ENCODE results near the gene EPHA4. TPM values are rescaled to one million over a fixed set of nuclear protein-coding genes. Genes with fewer than 3 reads are reported as not detected.

The EPHA4 gene
- total and polyA plus RNA-seq, 4 experiments from 2014 or later = 20.9 to 132 (median 79.9) TPM

GRCh38 chr2:221405521-221405920, 166.6 kb downstream of the EPHA4 start:
- ChIA-PET POLR2A (ENCODE audit: partially characterized antibody) (no interaction called here), CTCF (ENCODE audit: partially characterized antibody) (interaction anchor here (1.7 kb wide), 1 partner anchor 11 kb away, joined by 6 read pairs; no protein-coding TSS in a partner anchor)
- no peak for DNase-seq
- Mint-ChIP-seq H3K4me3 (no peak overlapping the region), H3K36me3 (no peaks in the 10 kb centered on the region), H3K27ac (no peak overlapping the region), H3K27me3 (peaks cover 9% of the 10 kb centered on the region in 2 donors), H3K4me1 (no peaks in the 10 kb centered on the region), H3K9me3 (peaks cover 2 to 13% (median 5%) of the 10 kb centered on the region in 8 donors)
- no peaks in the 10 kb centered on the region for H3K4me1 ChIP-seq (ENCODE audit: insufficient read depth, low read length)
- no peaks in the 10 kb centered on the region for H3K9me3 ChIP-seq (ENCODE audit: control insufficient read depth in 1 of 2, low read length in 2 of 2)
- no peaks in the 10 kb centered on the region for H3K36me3 ChIP-seq (ENCODE audit: insufficient read depth, low read length)
- no peaks in the 10 kb centered on the region for H3K27me3 ChIP-seq (ENCODE audit: insufficient read depth, low read length)
- H3K4me3 ChIP-seq (ENCODE audit: low read length in 2 of 2) = no peak overlapping the region
- no peak overlapping the region for H3K27ac ChIP-seq (ENCODE audit: low read depth, low read length)
- intact Hi-C loops (cut with micrococcal nuclease) = no loop called here

- H3K9me3 Mint-ChIP-seq = peaks cover 2 to 13% (median 6%) of the 10 kb centered on the region in 8 donors
- ChIA-PET CTCF (ENCODE audit: partially characterized antibody) (no interaction called here), POLR2A (ENCODE audit: partially characterized antibody) (no interaction called here)
- H3K4me1 Mint-ChIP-seq = peaks cover 0 to 1% (median 0%) of the 10 kb centered on the region in 4 donors
- Histone ChIP-seq H3K27ac (ENCODE audit: low read depth, low read length) (no peak overlapping the region), H3K4me1 (ENCODE audit: insufficient read depth, low read length) (no peaks in the 10 kb centered on the region), H3K36me3 (ENCODE audit: insufficient read depth, low read length) (no peaks in the 10 kb centered on the region), H3K9me3 (ENCODE audit: control insufficient read depth in 1 of 2, low read length in 2 of 2) (no peaks in the 10 kb centered on the region), H3K4me3 (ENCODE audit: low read length in 2 of 2) (no peak overlapping the region), H3K27me3 (ENCODE audit: insufficient read depth, low read length) (no peaks in the 10 kb centered on the region)
- no peak overlapping the region for H3K4me3 Mint-ChIP-seq
- no peak for DNase-seq
- no peak overlapping the region for H3K27ac Mint-ChIP-seq
- no peaks in the 10 kb centered on the region for H3K36me3 Mint-ChIP-seq
- intact Hi-C loops (cut with micrococcal nuclease) = no loop called here
- H3K27me3 Mint-ChIP-seq = peaks cover 5 to 14% of the 10 kb centered on the region in 2 donors
Measured at GRCh38 chr2:221402072-221402471, 170.0 kb downstream of the EPHA4 start.

- POLR2A ChIA-PET (ENCODE audit: partially characterized antibody) = no interaction called here
- no peak overlapping the region for H3K27ac ChIP-seq (ENCODE audit: low read depth, low read length)
- H3K36me3 ChIP-seq (ENCODE audit: insufficient read depth, low read length) = no peaks in the 10 kb centered on the region
- no peaks in the 10 kb centered on the region for H3K9me3 ChIP-seq (ENCODE audit: control insufficient read depth in 1 of 2, low read length in 2 of 2)
- H3K9me3 Mint-ChIP-seq = peaks cover 0 to 4% (median under 1%) of the 10 kb centered on the region in 8 donors
- no peak overlapping the region for H3K4me3 Mint-ChIP-seq
- no peaks in the 10 kb centered on the region for H3K36me3 Mint-ChIP-seq
- peaks cover 0 to 3% (median 0%) of the 10 kb centered on the region in 4 donors for H3K4me1 Mint-ChIP-seq
- no peaks in the 10 kb centered on the region for H3K4me1 ChIP-seq (ENCODE audit: insufficient read depth, low read length)
- DNase-seq = no peak
- H3K27me3 Mint-ChIP-seq = peaks cover 3 to 14% of the 10 kb centered on the region in 2 donors
- H3K27ac Mint-ChIP-seq = peak overlapping the region in 1 of 7 donors; percentile 12
- intact Hi-C loops (cut with micrococcal nuclease) = no loop called here
- CTCF ChIA-PET (ENCODE audit: partially characterized antibody) = interaction anchor here (0.6 kb wide), 1 partner anchor 11 kb away, joined by 3 read pairs; no protein-coding TSS in a partner anchor
- H3K4me3 ChIP-seq (ENCODE audit: low read length in 2 of 2) = no peak overlapping the region
- no peaks in the 10 kb centered on the region for H3K27me3 ChIP-seq (ENCODE audit: insufficient read depth, low read length)
Measured at GRCh38 chr2:221400411-221400810, 171.7 kb downstream of the EPHA4 start.

- H3K27me3 ChIP-seq (ENCODE audit: insufficient read depth, low read length) = no peaks in the 10 kb centered on the region
- H3K4me1 ChIP-seq (ENCODE audit: insufficient read depth, low read length) = no peaks in the 10 kb centered on the region
- no peaks in the 10 kb centered on the region for H3K36me3 ChIP-seq (ENCODE audit: insufficient read depth, low read length)
- ChIA-PET POLR2A (ENCODE audit: partially characterized antibody) (interaction anchor here (0.6 kb wide), 1 partner anchor 48 kb away, joined by 3 read pairs; no protein-coding TSS in a partner anchor), CTCF (ENCODE audit: partially characterized antibody) (no interaction called here)
- H3K4me3 Mint-ChIP-seq = no peak overlapping the region
- H3K9me3 ChIP-seq (ENCODE audit: control insufficient read depth in 1 of 2, low read length in 2 of 2) = no peaks in the 10 kb centered on the region
- no peak for DNase-seq
- H3K27ac Mint-ChIP-seq = no peak overlapping the region
- H3K4me3 ChIP-seq (ENCODE audit: low read length in 2 of 2) = no peak overlapping the region
- peaks cover 1 to 10% of the 10 kb centered on the region in 2 donors for H3K27me3 Mint-ChIP-seq
- H3K36me3 Mint-ChIP-seq = no peaks in the 10 kb centered on the region
- H3K27ac ChIP-seq (ENCODE audit: low read depth, low read length) = no peak overlapping the region
- H3K9me3 Mint-ChIP-seq = peaks cover 0 to 4% (median 0%) of the 10 kb centered on the region in 8 donors
- intact Hi-C loops (cut with micrococcal nuclease) = no loop called here
- peaks cover 0 to 3% (median 0%) of the 10 kb centered on the region in 4 donors for H3K4me1 Mint-ChIP-seq
Measured at GRCh38 chr2:221399183-221399582, 172.9 kb downstream of the EPHA4 start.

GRCh38 chr2:221397187-221397586, 174.9 kb downstream of the EPHA4 start:
- H3K27ac ChIP-seq (ENCODE audit: low read depth, low read length) = no peak overlapping the region
- peaks cover 0 to 3% (median 0%) of the 10 kb centered on the region in 4 donors for H3K4me1 Mint-ChIP-seq
- H3K27ac Mint-ChIP-seq = no peak overlapping the region
- no peaks in the 10 kb centered on the region for H3K4me1 ChIP-seq (ENCODE audit: insufficient read depth, low read length)
- H3K27me3 Mint-ChIP-seq = peaks cover 0 to 10% of the 10 kb centered on the region in 2 donors
- H3K9me3 Mint-ChIP-seq = peaks cover 0 to 4% (median 0%) of the 10 kb centered on the region in 8 donors
- H3K4me3 Mint-ChIP-seq = no peak overlapping the region
- DNase-seq = no peak
- no peaks in the 10 kb centered on the region for H3K36me3 Mint-ChIP-seq
- H3K27me3 ChIP-seq (ENCODE audit: insufficient read depth, low read length) = no peaks in the 10 kb centered on the region
- intact Hi-C loops (cut with micrococcal nuclease) = no loop called here
- ChIA-PET POLR2A (ENCODE audit: partially characterized antibody) (no interaction called here), CTCF (ENCODE audit: partially characterized antibody) (interaction anchor here (1.5 kb wide), 1 partner anchor 16 kb away, joined by 3 read pairs; no protein-coding TSS in a partner anchor)
- H3K9me3 ChIP-seq (ENCODE audit: control insufficient read depth in 1 of 2, low read length in 2 of 2) = no peaks in the 10 kb centered on the region
- H3K4me3 ChIP-seq (ENCODE audit: low read length in 2 of 2) = no peak overlapping the region
- no peaks in the 10 kb centered on the region for H3K36me3 ChIP-seq (ENCODE audit: insufficient read depth, low read length)

GRCh38 chr2:221392228-221392881, 179.7 kb downstream of the EPHA4 start:
- H3K4me3 Mint-ChIP-seq = no peak overlapping the region
- H3K27ac ChIP-seq (ENCODE audit: low read depth, low read length) = no peak overlapping the region
- ChIA-PET POLR2A (ENCODE audit: partially characterized antibody) (no interaction called here), CTCF (ENCODE audit: partially characterized antibody) (interaction anchor here (1.5 kb wide), 1 partner anchor 181 kb away, joined by 3 read pairs; no protein-coding TSS in a partner anchor)
- no peak for DNase-seq
- no peaks in the 10 kb centered on the region for H3K9me3 Mint-ChIP-seq
- no peak overlapping the region for H3K4me3 ChIP-seq (ENCODE audit: low read length in 2 of 2)
- intact Hi-C loops (cut with micrococcal nuclease) = no loop called here
- peaks cover 0 to 2% of the 10 kb centered on the region in 2 donors for H3K27me3 Mint-ChIP-seq
- no peaks in the 10 kb centered on the region for H3K27me3 ChIP-seq (ENCODE audit: insufficient read depth, low read length)
- H3K9me3 ChIP-seq (ENCODE audit: control insufficient read depth in 1 of 2, low read length in 2 of 2) = no peaks in the 10 kb centered on the region
- H3K4me1 ChIP-seq (ENCODE audit: insufficient read depth, low read length) = no peaks in the 10 kb centered on the region
- no peaks in the 10 kb centered on the region for H3K36me3 ChIP-seq (ENCODE audit: insufficient read depth, low read length)
- H3K36me3 Mint-ChIP-seq = no peaks in the 10 kb centered on the region
- H3K27ac Mint-ChIP-seq = no peak overlapping the region
- peaks cover 0 to 2% (median 0%) of the 10 kb centered on the region in 4 donors for H3K4me1 Mint-ChIP-seq

GRCh38 chr2:221390878-221391277, 181.2 kb downstream of the EPHA4 start:
- H3K4me3 ChIP-seq (ENCODE audit: low read length in 2 of 2) = no peak overlapping the region
- Mint-ChIP-seq H3K36me3 (no peaks in the 10 kb centered on the region), H3K27me3 (peaks cover 0 to 2% of the 10 kb centered on the region in 2 donors), H3K4me1 (peaks cover 0 to 2% (median 0%) of the 10 kb centered on the region in 4 donors), H3K27ac (peak overlapping the region in 1 of 7 donors; percentile 24), H3K9me3 (no peaks in the 10 kb centered on the region), H3K4me3 (no peak overlapping the region)
- no peak for DNase-seq
- no peaks in the 10 kb centered on the region for H3K4me1 ChIP-seq (ENCODE audit: insufficient read depth, low read length)
- no peak overlapping the region for H3K27ac ChIP-seq (ENCODE audit: low read depth, low read length)
- CTCF ChIA-PET (ENCODE audit: partially characterized antibody) = interaction anchor here (1.5 kb wide), 1 partner anchor 183 kb away, joined by 3 read pairs; no protein-coding TSS in a partner anchor
- intact Hi-C loops (cut with micrococcal nuclease) = no loop called here
- H3K27me3 ChIP-seq (ENCODE audit: insufficient read depth, low read length) = no peaks in the 10 kb centered on the region
- POLR2A ChIA-PET (ENCODE audit: partially characterized antibody) = no interaction called here
- H3K9me3 ChIP-seq (ENCODE audit: control insufficient read depth in 1 of 2, low read length in 2 of 2) = no peaks in the 10 kb centered on the region
- no peaks in the 10 kb centered on the region for H3K36me3 ChIP-seq (ENCODE audit: insufficient read depth, low read length)
